Uterus (tissue), 4 donors: ENCODE results near the gene TMOD2. TPM values are rescaled to one million over a fixed set of nuclear protein-coding genes. Genes with fewer than 3 reads are reported as not detected.
A peak's percentile ranks its signal among the peaks of the same experiment; 100 is the strongest.

Experiments
- DNase-seq, 2 donors: peaks; one replicate each; pipeline ENCODE4 v3.0.0-alpha.2; 2019 to 2020
- H3K27ac ChIP-seq, 2 donors: fragments of 200-600 bp; sonication (generic); 1 replicate in 1 of 2; 2 replicates in 1 of 2; pipeline ENCODE4 v1.5.1; 2016 to 2018
- H3K27me3 ChIP-seq, 2 donors: fragments of 200-600 bp; sonication (generic); one replicate each; pipeline ENCODE4 v1.5.1; 2018 to 2019; ENCODE audit warnings: control low read depth in 1 of 2
- H3K36me3 ChIP-seq, 2 donors: fragments of 200-600 bp; sonication (generic); one replicate each; pipeline ENCODE4 v1.5.1; 2019; ENCODE audit warnings: control low read depth in 1 of 2
- H3K4me1 ChIP-seq, 2 donors: fragments of 200-600 bp; sonication (generic); one replicate each; pipeline ENCODE4 v1.5.1; 2018 to 2019; ENCODE audit warnings: control low read depth in 1 of 2
- H3K4me3 ChIP-seq, 2 donors: fragments of 200-600 bp; sonication (generic); 1 replicate in 1 of 2; 2 replicates in 1 of 2; pipeline ENCODE4 v1.5.1; 2018 to 2019; ENCODE audit warnings: mild to moderate bottlenecking in 1 of 2
- H3K9me3 ChIP-seq, 2 donors: fragments of 200-600 bp; sonication (generic); one replicate each; pipeline ENCODE4 v1.5.1; 2019; ENCODE audit warnings: control low read depth in 1 of 2
- POLR2A ChIP-seq, 2 donors: fragments of 450-650 bp; IDR thresholded peaks; one replicate each; pipeline ENCODE4 v1.6.1; 2016; ENCODE audit warnings: antibody characterized with exemption in 2 of 2, mild to moderate bottlenecking in 1 of 2, moderate library complexity in 1 of 2
- intact Hi-C: fragments of 100-400 bp; cut with DNase I; formaldehyde crosslinking; loops from one replicate; pipeline ENCODE4 v1.15.1; 2023; ENCODE audit warnings: low total_unique reads
- total RNA-seq, 4 donors: library from RNA; depleted of rRNA in 3 of 4; stranded (reverse); fragments of >200 nt in 3 of 4; gene quantifications; one replicate each; pipeline versions ENCODE4 v1.1.0 to v1.2.4, GENCODE V29; 2014 to 2023
- TF ChIP-seq, protein P1 (sequence below), 4 experiments: fragments of 200-600 bp in 2 of 4; fragments of 450-650 bp in 2 of 4; sonication (generic) in 2 of 4; IDR thresholded peaks; one replicate each; pipeline ENCODE4 v1.5.1; 2016 to 2019; ENCODE audit warnings: antibody characterized with exemption in 4 of 4, mild to moderate bottlenecking in 2 of 4, moderate library complexity in 1 of 4
- donor health status: DM: yes; HTN: yes; CAD: no.

The TMOD2 gene
- total RNA-seq, 4 donors from 2014 or later, result 20.9 to 113 (median 35.0) TPM

- Histone ChIP-seq H3K36me3 (no peaks in the 10 kb centered on the region), H3K4me1 (peaks cover 0 to 6% of the 10 kb centered on the region in 2 donors), H3K27me3 (no peaks in the 10 kb centered on the region), H3K4me3 (peak overlapping the region in 1 of 2 donors; percentile 90), H3K9me3 (no peaks in the 10 kb centered on the region), H3K27ac (peak overlapping the region in 1 of 2 donors; percentile 88)
- TF ChIP-seq POLR2A (IDR thresholded peaks at IDR 0.05), result no peak
- TF ChIP-seq, protein P1, sequence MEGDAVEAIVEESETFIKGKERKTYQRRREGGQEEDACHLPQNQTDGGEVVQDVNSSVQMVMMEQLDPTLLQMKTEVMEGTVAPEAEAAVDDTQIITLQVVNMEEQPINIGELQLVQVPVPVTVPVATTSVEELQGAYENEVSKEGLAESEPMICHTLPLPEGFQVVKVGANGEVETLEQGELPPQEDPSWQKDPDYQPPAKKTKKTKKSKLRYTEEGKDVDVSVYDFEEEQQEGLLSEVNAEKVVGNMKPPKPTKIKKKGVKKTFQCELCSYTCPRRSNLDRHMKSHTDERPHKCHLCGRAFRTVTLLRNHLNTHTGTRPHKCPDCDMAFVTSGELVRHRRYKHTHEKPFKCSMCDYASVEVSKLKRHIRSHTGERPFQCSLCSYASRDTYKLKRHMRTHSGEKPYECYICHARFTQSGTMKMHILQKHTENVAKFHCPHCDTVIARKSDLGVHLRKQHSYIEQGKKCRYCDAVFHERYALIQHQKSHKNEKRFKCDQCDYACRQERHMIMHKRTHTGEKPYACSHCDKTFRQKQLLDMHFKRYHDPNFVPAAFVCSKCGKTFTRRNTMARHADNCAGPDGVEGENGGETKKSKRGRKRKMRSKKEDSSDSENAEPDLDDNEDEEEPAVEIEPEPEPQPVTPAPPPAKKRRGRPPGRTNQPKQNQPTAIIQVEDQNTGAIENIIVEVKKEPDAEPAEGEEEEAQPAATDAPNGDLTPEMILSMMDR (IDR thresholded peaks at IDR 0.05), result no peak
- intact Hi-C loops, result no loop called here
- DNase-seq, result no peak
These were observed 1.5 kb downstream of the TMOD2 start for GRCh38 chr15:51752888-51753287.

- peaks cover 0 to 11% of the 10 kb centered on the region in 2 donors for H3K4me1 ChIP-seq
- intact Hi-C loops, result no loop called here
- no peak overlapping the region for H3K27ac ChIP-seq
- H3K4me3 ChIP-seq, result no peak overlapping the region
- no peaks in the 10 kb centered on the region for H3K9me3 ChIP-seq
- H3K27me3 ChIP-seq, result no peaks in the 10 kb centered on the region
- no peaks in the 10 kb centered on the region for H3K36me3 ChIP-seq
- no peak for DNase-seq
- TF ChIP-seq, protein P1 (IDR thresholded peaks at IDR 0.05), result no peak
- no peak for TF ChIP-seq POLR2A (IDR thresholded peaks at IDR 0.05)
These were observed 2.9 kb downstream of the TMOD2 start for GRCh38 chr15:51754267-51754666.

DNA sequence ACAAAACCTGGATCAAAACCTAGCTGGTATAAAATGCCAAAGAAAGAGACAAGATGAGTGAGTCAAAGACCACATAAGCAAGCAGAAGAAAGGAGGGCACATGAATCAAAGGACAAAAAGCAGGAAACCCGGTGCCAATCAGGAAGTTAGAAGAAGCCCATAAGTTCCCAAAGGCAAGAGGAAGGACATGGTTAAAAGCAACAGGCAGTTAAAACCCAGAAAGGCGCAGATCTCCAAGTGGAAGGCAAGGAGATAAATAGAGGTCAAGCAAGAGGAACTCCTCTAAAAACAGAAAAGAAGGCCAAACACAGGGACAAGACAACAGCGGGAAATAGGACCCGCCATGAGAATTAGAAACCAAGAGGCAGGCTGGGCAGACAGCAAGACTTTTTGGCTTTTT, 4.4 kb downstream of the TMOD2 start:
- no peaks in the 10 kb centered on the region for H3K27me3 ChIP-seq
- peaks cover 0 to 11% of the 10 kb centered on the region in 2 donors for H3K4me1 ChIP-seq

DNA sequence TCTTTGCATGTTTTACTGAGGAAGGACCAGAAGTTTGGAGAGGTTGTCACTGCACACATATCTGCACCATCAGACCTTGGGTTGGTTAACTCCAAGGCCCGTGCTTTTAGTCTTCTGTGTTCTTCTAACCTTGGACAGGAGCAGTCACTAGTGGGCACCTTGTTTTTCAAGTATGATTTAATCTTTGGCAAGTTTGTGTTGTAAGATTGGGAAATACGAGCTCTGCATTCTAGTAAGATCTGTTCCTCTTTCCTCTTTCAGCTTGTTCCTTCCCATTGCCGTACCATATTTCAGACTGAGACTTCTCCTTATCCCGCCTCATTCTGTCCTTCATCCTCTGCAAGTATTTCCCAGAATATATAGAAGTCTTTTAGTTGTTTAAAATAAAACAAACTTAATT, 5.1 kb downstream of the TMOD2 start:
- no peaks in the 10 kb centered on the region for H3K27me3 ChIP-seq
- TF ChIP-seq, protein P1 (IDR thresholded peaks at IDR 0.05), result no peak
- TF ChIP-seq POLR2A (IDR thresholded peaks at IDR 0.05), result no peak
- intact Hi-C loops, result no loop called here
- H3K4me3 ChIP-seq, result no peak overlapping the region
- H3K4me1 ChIP-seq, result peaks cover 0 to 11% of the 10 kb centered on the region in 2 donors
- DNase-seq, result no peak
- H3K9me3 ChIP-seq, result no peaks in the 10 kb centered on the region
- no peaks in the 10 kb centered on the region for H3K36me3 ChIP-seq
- H3K27ac ChIP-seq, result no peak overlapping the region

More for the DNA sequence above, 4.4 kb downstream of the TMOD2 start:
- H3K4me3 ChIP-seq, result no peak overlapping the region
- no peak overlapping the region for H3K27ac ChIP-seq
- TF ChIP-seq POLR2A (IDR thresholded peaks at IDR 0.05), result no peak
- TF ChIP-seq, protein P1 (IDR thresholded peaks at IDR 0.05), result no peak
- DNase-seq, result no peak
- intact Hi-C loops, result no loop called here
- no peaks in the 10 kb centered on the region for H3K9me3 ChIP-seq
- no peaks in the 10 kb centered on the region for H3K36me3 ChIP-seq

- Histone ChIP-seq H3K27ac (peak overlapping the region; percentile 72 to 75), H3K4me1 (peaks cover 0 to 11% of the 10 kb centered on the region in 2 donors), H3K27me3 (no peaks in the 10 kb centered on the region), H3K4me3 (no peak overlapping the region), H3K36me3 (no peaks in the 10 kb centered on the region), H3K9me3 (no peaks in the 10 kb centered on the region)
- no peak for DNase-seq
- intact Hi-C loops, result no loop called here
- no peak for TF ChIP-seq POLR2A (IDR thresholded peaks at IDR 0.05)
- TF ChIP-seq, protein P1 (IDR thresholded peaks at IDR 0.05), result no peak
These were observed 6.1 kb downstream of the TMOD2 start for GRCh38 chr15:51757450-51757849.
